MM.1S (cell line): Measurements from ENCODE around the gene SS18L1.

ENCODE experiments used
- EZH2 ChIP-seq: fragments of 300-600 bp; sonication (generic); optimal IDR thresholded peaks from 2 replicates; pipeline ENCODE3; 2017; ENCODE audit warnings: low read depth, mild to moderate bottlenecking, antibody characterized with exemption, low read length, mixed read lengths
- TF ChIP-seq, protein P1 (sequence below): fragments of 300-600 bp; sonication (generic); IDR thresholded peaks from 2 replicates; pipeline ENCODE4 v1.5.1; 2016; ENCODE audit warnings: antibody characterized with exemption, low read length, mixed read lengths

DNA sequence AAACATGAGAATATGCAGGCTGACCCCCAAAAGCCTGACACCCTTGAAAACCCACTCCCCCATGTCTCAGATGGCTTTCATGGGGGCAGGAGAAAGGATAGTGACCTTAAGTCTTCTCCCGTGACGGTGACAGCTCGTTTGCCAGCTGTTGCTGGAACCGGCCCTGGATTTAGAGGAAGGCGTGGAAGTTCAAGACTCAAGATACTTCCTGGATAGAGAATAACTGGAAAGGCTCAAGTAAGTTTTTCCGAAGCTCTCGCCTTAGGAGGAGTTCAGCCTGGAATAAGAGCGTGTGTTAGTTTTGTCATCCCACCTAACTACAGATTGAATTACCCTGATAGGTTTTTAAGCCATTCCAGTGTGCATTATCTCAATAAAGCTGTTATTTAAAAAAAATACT, 27.7 kb downstream of the SS18L1 start:
- no peak for TF ChIP-seq EZH2
- TF ChIP-seq, protein P1, sequence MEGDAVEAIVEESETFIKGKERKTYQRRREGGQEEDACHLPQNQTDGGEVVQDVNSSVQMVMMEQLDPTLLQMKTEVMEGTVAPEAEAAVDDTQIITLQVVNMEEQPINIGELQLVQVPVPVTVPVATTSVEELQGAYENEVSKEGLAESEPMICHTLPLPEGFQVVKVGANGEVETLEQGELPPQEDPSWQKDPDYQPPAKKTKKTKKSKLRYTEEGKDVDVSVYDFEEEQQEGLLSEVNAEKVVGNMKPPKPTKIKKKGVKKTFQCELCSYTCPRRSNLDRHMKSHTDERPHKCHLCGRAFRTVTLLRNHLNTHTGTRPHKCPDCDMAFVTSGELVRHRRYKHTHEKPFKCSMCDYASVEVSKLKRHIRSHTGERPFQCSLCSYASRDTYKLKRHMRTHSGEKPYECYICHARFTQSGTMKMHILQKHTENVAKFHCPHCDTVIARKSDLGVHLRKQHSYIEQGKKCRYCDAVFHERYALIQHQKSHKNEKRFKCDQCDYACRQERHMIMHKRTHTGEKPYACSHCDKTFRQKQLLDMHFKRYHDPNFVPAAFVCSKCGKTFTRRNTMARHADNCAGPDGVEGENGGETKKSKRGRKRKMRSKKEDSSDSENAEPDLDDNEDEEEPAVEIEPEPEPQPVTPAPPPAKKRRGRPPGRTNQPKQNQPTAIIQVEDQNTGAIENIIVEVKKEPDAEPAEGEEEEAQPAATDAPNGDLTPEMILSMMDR: no peak
